A673 (cell line): ENCODE results near the gene RFC2. TPM values are rescaled to one million over a fixed set of nuclear protein-coding genes. Genes with fewer than 3 reads are reported as not detected.

ENCODE experiments used
- BruUV-seq: library from RNA; stranded (reverse); fragments of 400-500 nt; replicated peaks from 2 replicates; lab custom pipeline; 2021; lab: Mats Ljungman, UMichigan
- CTCF ChIA-PET: fragments of 300-600 bp; sonication (Branson Sonifier 250); formaldehyde crosslinking; loops from one replicate; lab custom pipeline; 2022; ENCODE audit warnings: antibody characterized with exemption; lab: Charles Lee
- POLR2A ChIA-PET: fragments of 300-600 bp; sonication (Branson Sonifier 250); formaldehyde crosslinking; loops from one replicate; lab custom pipeline; 2022; ENCODE audit warnings: antibody characterized with exemption; ENCODE audit not compliant: low non-redundant PET; lab: Charles Lee
- DNase-seq: peaks from one replicate; pipeline ENCODE4 v3.0.0-alpha.2; 2015; ENCODE audit warnings: low spot score
- H3K27ac ChIP-seq: fragments of 200-600 bp; sonication (generic); 2 replicates; pipeline ENCODE4 v1.5.1; 2016; ENCODE audit warnings: mixed run types, low read depth, mild to moderate bottlenecking, mixed read lengths, antibody characterized with exemption, low read length; ENCODE audit not compliant: poor library complexity, severe bottlenecking
- H3K27me3 ChIP-seq: fragments of 200-600 bp; sonication (generic); replicated peaks from 2 replicates; pipeline ENCODE4 v1.6.1; 2017; ENCODE audit warnings: mixed run types, low read depth, mild to moderate bottlenecking, mixed read lengths, antibody characterized with exemption, low read length; ENCODE audit not compliant: insufficient read depth, poor library complexity
- H3K36me3 ChIP-seq: fragments of 200-600 bp; sonication (generic); 2 replicates; pipeline ENCODE4 v1.6.1; 2016; ENCODE audit warnings: mixed run types, mild to moderate bottlenecking, mixed read lengths, antibody characterized with exemption, low read length; ENCODE audit not compliant: insufficient read depth, poor library complexity, severe bottlenecking
- H3K4me1 ChIP-seq: fragments of 200-600 bp; sonication (generic); 2 replicates; pipeline ENCODE4 v1.6.1; 2017; ENCODE audit warnings: mixed run types, mild to moderate bottlenecking, mixed read lengths, antibody characterized with exemption, low read length; ENCODE audit not compliant: insufficient read depth, poor library complexity, severe bottlenecking
- H3K4me3 ChIP-seq: fragments of 200-600 bp; sonication (generic); 2 replicates; pipeline ENCODE4 v1.5.1; 2016; ENCODE audit warnings: low read depth, mixed run types, mild to moderate bottlenecking, mixed read lengths, low read length; ENCODE audit not compliant: poor library complexity, severe bottlenecking
- H3K9me3 ChIP-seq: fragments of 200-600 bp; sonication (generic); 2 replicates; pipeline ENCODE4 v1.6.1; 2016; ENCODE audit warnings: mixed run types, low read depth, mild to moderate bottlenecking, mixed read lengths, antibody characterized with exemption, low read length; ENCODE audit not compliant: poor library complexity, severe bottlenecking
- EZH2 ChIP-seq: fragments of 200-600 bp; sonication (generic); IDR thresholded peaks from 2 replicates; pipeline ENCODE4 v1.6.1; 2017; ENCODE audit warnings: borderline replicate concordance, low read depth, mild to moderate bottlenecking, mixed read lengths, antibody characterized with exemption, low read length; ENCODE audit not compliant: poor library complexity, severe bottlenecking
- intact Hi-C: fragments of 100-400 bp; cut with micrococcal nuclease; formaldehyde crosslinking; loops from one replicate; pipeline ENCODE4 v1.10.0; 2022; ENCODE audit not compliant: unreplicated experiment
- total RNA-seq: library from RNA; stranded (reverse); gene quantifications from 2 replicates; pipeline ENCODE4 v1.2.3, GENCODE V29; 2021
- TF ChIP-seq, protein P1 (sequence below): fragments of 300-800, 200-600 bp; sonication (generic); conservative IDR thresholded peaks from 2 replicates; pipeline ENCODE4 v1.5.1; 2017; ENCODE audit warnings: low read depth, mild to moderate bottlenecking, antibody characterized with exemption, low read length, moderate library complexity, mixed read lengths

RFC2 gene
- total RNA-seq, 1 experiment from 2014 or later = 125 TPM

DNA sequence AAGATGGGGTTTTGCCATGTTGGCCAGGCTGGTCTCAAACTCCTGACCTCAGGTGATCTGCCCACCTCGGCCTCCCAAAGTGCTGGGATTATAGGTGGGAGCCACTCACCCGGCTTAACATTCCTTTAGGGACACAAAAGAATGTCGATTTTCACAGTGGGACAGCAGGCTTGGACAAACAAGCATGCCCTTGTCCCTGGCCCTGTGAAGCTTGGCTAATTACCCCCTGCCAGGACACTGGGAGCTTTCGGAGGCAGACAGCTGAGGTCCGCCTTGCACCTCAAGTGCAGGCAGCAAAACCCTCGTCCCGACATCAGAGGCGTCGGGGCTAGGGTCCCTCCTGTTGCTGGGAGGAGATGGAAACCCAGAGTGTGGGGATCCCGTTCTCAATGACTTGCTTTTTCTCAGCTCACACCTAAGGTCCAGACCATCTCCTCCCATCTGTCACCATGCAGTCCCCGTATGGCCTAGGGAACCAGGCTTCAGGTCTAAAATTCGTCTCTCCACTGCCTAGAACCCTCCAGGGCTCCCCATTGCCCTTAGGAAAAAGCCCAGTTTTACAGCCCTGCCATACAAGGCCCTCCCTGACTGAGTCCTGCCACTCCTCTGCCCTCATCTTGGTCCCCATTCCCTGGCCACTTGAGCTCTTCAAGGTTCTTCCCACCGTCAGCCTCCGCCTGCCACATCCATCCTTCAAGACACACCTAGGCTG is 28.7 kb upstream of the RFC2 start:
- Histone ChIP-seq H3K4me1 (peaks cover 24% of the 10 kb centered on the region), H3K9me3 (no peaks in the 10 kb centered on the region), H3K27me3 (no peaks in the 10 kb centered on the region), H3K4me3 (no peak overlapping the region), H3K36me3 (no peaks in the 10 kb centered on the region), H3K27ac (no peak overlapping the region)
- DNase-seq = no peak
- BruUV-seq = no TSS peak
- intact Hi-C loops = no loop called here
- POLR2A ChIA-PET = no interaction called here
- no peak for TF ChIP-seq EZH2
- TF ChIP-seq, protein P1, sequence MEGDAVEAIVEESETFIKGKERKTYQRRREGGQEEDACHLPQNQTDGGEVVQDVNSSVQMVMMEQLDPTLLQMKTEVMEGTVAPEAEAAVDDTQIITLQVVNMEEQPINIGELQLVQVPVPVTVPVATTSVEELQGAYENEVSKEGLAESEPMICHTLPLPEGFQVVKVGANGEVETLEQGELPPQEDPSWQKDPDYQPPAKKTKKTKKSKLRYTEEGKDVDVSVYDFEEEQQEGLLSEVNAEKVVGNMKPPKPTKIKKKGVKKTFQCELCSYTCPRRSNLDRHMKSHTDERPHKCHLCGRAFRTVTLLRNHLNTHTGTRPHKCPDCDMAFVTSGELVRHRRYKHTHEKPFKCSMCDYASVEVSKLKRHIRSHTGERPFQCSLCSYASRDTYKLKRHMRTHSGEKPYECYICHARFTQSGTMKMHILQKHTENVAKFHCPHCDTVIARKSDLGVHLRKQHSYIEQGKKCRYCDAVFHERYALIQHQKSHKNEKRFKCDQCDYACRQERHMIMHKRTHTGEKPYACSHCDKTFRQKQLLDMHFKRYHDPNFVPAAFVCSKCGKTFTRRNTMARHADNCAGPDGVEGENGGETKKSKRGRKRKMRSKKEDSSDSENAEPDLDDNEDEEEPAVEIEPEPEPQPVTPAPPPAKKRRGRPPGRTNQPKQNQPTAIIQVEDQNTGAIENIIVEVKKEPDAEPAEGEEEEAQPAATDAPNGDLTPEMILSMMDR = no peak
- CTCF ChIA-PET = no interaction called here

DNA sequence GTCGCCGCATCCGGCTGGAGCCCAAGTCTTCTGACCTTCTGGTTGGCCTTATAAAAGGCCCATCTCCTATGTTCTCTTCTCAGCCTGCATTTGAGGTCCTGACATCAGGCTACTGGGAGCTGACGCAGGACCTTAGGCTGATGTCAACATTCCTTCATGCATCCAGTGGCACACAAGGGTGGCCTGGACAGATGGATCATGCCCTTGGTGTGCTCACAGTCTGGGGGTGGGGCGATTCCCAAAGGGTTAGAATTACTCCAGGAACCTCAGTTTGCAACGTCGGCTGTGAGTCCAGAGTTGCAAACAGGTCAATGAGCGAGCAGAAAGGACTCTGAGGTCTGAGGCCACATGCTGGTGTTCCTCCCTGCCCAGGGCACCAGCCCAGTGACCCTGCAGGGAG is 26.8 kb upstream of the RFC2 start:
- H3K4me3 ChIP-seq = no peak overlapping the region
- H3K27me3 ChIP-seq = no peaks in the 10 kb centered on the region
- no peaks in the 10 kb centered on the region for H3K9me3 ChIP-seq
- intact Hi-C loops = no loop called here
- CTCF ChIA-PET = interaction anchor here (0.6 kb wide), 1 partner anchor 137 kb away, joined by 3 read pairs; no protein-coding TSS in a partner anchor
- no peak for DNase-seq
- POLR2A ChIA-PET = no interaction called here
- H3K36me3 ChIP-seq = no peaks in the 10 kb centered on the region
- no peak overlapping the region for H3K27ac ChIP-seq
- BruUV-seq = no TSS peak
- peaks cover 24% of the 10 kb centered on the region for H3K4me1 ChIP-seq
- TF ChIP-seq EZH2 = no peak

DNA sequence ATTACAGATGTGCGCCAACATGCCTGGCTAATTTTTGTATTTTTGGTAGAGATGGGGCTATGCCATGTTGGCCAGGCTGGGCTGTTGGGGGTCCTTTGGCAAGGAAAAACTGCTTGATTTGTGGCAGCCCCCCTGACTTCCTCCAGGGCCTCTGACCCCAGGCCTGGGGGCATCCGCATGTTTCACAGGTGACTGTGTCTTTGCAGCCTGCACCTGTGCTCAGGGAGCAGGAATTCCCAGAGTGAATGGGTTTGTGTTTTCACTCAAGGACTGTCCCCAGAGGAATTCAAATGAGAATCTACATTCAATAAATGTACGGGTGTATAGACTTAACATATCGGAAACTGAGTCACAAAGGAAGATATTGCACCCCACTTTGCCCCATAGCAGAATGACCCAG is 23.4 kb upstream of the RFC2 start:
- BruUV-seq = no TSS peak
- H3K4me3 ChIP-seq = no peak overlapping the region
- no peak overlapping the region for H3K27ac ChIP-seq
- ChIA-PET POLR2A (no interaction called here), CTCF (no interaction called here)
- no peaks in the 10 kb centered on the region for H3K9me3 ChIP-seq
- no peaks in the 10 kb centered on the region for H3K36me3 ChIP-seq
- no peak for DNase-seq
- no peaks in the 10 kb centered on the region for H3K27me3 ChIP-seq
- intact Hi-C loops = no loop called here
- TF ChIP-seq, protein P1 = no peak
- no peak for TF ChIP-seq EZH2
- peaks cover 12% of the 10 kb centered on the region for H3K4me1 ChIP-seq
